GM12873 (cell line): ENCODE results near the gene AFG1L.

Source experiments
- TF ChIP-seq, protein P1 (sequence below): IDR thresholded peaks from 2 replicates; pipeline ENCODE4 v1.5.1; 2012; ENCODE audit warnings: low read depth, mild to moderate bottlenecking, moderate library complexity, low read length, control low read depth; ENCODE audit not compliant: insufficient read depth; ENCODE audit errors: missing control alignments

Gene AFG1L

GRCh38 chr6:108441141-108441540, 146.3 kb downstream of the AFG1L start:
- TF ChIP-seq, protein P1, sequence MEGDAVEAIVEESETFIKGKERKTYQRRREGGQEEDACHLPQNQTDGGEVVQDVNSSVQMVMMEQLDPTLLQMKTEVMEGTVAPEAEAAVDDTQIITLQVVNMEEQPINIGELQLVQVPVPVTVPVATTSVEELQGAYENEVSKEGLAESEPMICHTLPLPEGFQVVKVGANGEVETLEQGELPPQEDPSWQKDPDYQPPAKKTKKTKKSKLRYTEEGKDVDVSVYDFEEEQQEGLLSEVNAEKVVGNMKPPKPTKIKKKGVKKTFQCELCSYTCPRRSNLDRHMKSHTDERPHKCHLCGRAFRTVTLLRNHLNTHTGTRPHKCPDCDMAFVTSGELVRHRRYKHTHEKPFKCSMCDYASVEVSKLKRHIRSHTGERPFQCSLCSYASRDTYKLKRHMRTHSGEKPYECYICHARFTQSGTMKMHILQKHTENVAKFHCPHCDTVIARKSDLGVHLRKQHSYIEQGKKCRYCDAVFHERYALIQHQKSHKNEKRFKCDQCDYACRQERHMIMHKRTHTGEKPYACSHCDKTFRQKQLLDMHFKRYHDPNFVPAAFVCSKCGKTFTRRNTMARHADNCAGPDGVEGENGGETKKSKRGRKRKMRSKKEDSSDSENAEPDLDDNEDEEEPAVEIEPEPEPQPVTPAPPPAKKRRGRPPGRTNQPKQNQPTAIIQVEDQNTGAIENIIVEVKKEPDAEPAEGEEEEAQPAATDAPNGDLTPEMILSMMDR = no peak

- TF ChIP-seq, protein P1 = no peak
Measured at GRCh38 chr6:108442770-108443520, 148.1 kb downstream of the AFG1L start.

DNA sequence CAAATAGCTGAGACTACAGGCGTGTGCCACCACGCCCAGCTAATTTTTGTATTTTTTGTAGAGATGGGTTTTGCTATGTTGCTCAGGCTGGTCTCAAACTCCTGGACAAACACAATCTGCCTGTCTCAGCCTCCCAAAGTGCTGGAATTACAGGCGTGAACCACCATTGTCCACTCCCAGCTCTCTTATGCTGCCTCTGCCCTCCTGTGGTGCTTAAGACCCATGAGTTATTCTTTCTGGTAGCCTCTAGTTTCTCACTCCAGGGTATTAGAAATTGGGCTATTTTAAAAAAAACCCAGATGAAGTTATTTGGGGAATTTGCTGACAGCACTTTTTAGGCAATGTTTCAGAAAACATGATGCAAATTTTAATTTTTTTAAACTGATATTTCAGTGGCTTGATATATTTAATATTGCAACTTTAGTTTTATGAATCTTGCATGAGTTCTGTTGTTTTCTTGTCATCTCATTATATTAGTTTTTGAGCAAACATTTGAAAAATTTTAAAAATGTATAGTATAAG, 151.8 kb downstream of the AFG1L start:
- TF ChIP-seq, protein P1 = no peak

GRCh38 chr6:108448481-108448880, 153.6 kb downstream of the AFG1L start:
- TF ChIP-seq, protein P1 = no peak

- TF ChIP-seq, protein P1 = no peak
Measured at GRCh38 chr6:108451816-108452215, 157.0 kb downstream of the AFG1L start.

- TF ChIP-seq, protein P1 = no peak
Measured at GRCh38 chr6:108452711-108453195, 157.9 kb downstream of the AFG1L start.

- TF ChIP-seq, protein P1 = peak; percentile 11
Measured at GRCh38 chr6:108453601-108454185, 158.8 kb downstream of the AFG1L start.
